COLO668 (cell line): Measurements from ENCODE around the gene HEXIM1.

ENCODE experiments used
- DNase-seq: peaks from one replicate; lab custom pipeline; 2025; ENCODE audit not compliant: unreplicated experiment; lab: John Stamatoyannopoulos, UW

Gene HEXIM1

GRCh38 chr17:45168991-45169752 lies 20.9 kb downstream of the HEXIM1 start:
- DNase-seq, result no peak

- no peak for DNase-seq
Measured at GRCh38 chr17:45170280-45170930, 22.1 kb downstream of the HEXIM1 start.

- DNase-seq, result no peak
Measured at GRCh38 chr17:45170931-45171337, 22.7 kb downstream of the HEXIM1 start.

GRCh38 chr17:45171338-45172231 lies 23.3 kb downstream of the HEXIM1 start:
- DNase-seq, result no peak

GRCh38 chr17:45172232-45172540 lies 23.9 kb downstream of the HEXIM1 start:
- no peak for DNase-seq

GRCh38 chr17:45172541-45173286 lies 24.4 kb downstream of the HEXIM1 start:
- DNase-seq, result no peak

GRCh38 chr17:45175759-45176115 lies 27.5 kb downstream of the HEXIM1 start:
- DNase-seq, result no peak

GRCh38 chr17:45177563-45177962 lies 29.3 kb downstream of the HEXIM1 start:
- DNase-seq, result no peak

- no peak for DNase-seq
Measured at GRCh38 chr17:45184144-45184543, 35.9 kb downstream of the HEXIM1 start.

- no peak for DNase-seq
Measured at GRCh38 chr17:45186801-45187354, 38.6 kb downstream of the HEXIM1 start.

GRCh38 chr17:45189009-45189408 lies 40.7 kb downstream of the HEXIM1 start:
- DNase-seq, result no peak

- no peak for DNase-seq
Measured at GRCh38 chr17:45190503-45191255, 42.4 kb downstream of the HEXIM1 start.

GRCh38 chr17:45195424-45195823 lies 47.1 kb downstream of the HEXIM1 start:
- no peak for DNase-seq

- DNase-seq, result no peak
Measured at GRCh38 chr17:45197108-45197507, 48.8 kb downstream of the HEXIM1 start.

GRCh38 chr17:45197555-45198334 lies 49.5 kb downstream of the HEXIM1 start:
- DNase-seq, result peak; percentile 78

GRCh38 chr17:45200701-45201100 lies 52.4 kb downstream of the HEXIM1 start:
- no peak for DNase-seq

- DNase-seq, result no peak
Measured at GRCh38 chr17:45201457-45201856, 53.2 kb downstream of the HEXIM1 start.
